OCI-LY3 (cell line): ENCODE measurements around the gene AHDC1.

Source experiments
- H2AFZ ChIP-seq: fragments of 200-600, 300-600 bp; shearing (Covaris generic); 2 replicates; pipeline ENCODE4 v1.6.0; 2014; ENCODE audit warnings: antibody characterized with exemption, low read depth, low read length
- H3K27ac ChIP-seq: fragments of 200-600, 300-600 bp; sonication (generic); 2 replicates; pipeline ENCODE4 v1.5.1; 2014; ENCODE audit warnings: mild to moderate bottlenecking, low read length, moderate library complexity, mixed read lengths
- H3K27me3 ChIP-seq: fragments of 200-600, 300-600 bp; sonication (generic); 2 replicates; pipeline ENCODE4 v1.6.1; 2014; ENCODE audit warnings: low read depth, low read length, mixed read lengths
- H3K36me3 ChIP-seq: fragments of 200-600, 300-600 bp; sonication (generic); replicated peaks from 2 replicates; pipeline ENCODE3; 2014; ENCODE audit warnings: low read depth, low read length, mixed read lengths
- H3K4me1 ChIP-seq: fragments of 300-600, 200-600 bp; sonication (generic); 2 replicates; pipeline ENCODE4 v1.6.1; 2014; ENCODE audit warnings: low read length, mixed read lengths
- H3K4me2 ChIP-seq: fragments of 200-600, 300-600 bp; sonication (generic); 2 replicates; pipeline ENCODE4 v1.6.1; 2014; ENCODE audit warnings: low read length, mixed read lengths
- H3K4me3 ChIP-seq: fragments of 300-600, 200-600 bp; sonication (generic); 2 replicates; pipeline ENCODE4 v1.5.1; 2014; ENCODE audit warnings: antibody characterized with exemption, mild to moderate bottlenecking, low read length, moderate library complexity
- H3K79me2 ChIP-seq: fragments of 300-600, 200-600 bp; shearing (Covaris generic); 2 replicates; pipeline ENCODE4 v1.6.1; 2014; ENCODE audit warnings: mild to moderate bottlenecking, low read length, mixed read lengths
- H3K9ac ChIP-seq: fragments of 300-600, 200-600 bp; shearing (Covaris generic); 2 replicates; pipeline ENCODE4 v1.6.0; 2014; ENCODE audit warnings: mild to moderate bottlenecking, low read length, moderate library complexity
- H3K9me3 ChIP-seq: fragments of 200-600, 300-600 bp; shearing (Covaris generic); 2 replicates; pipeline ENCODE4 v1.6.1; 2014; ENCODE audit warnings: low read length, mixed read lengths; ENCODE audit not compliant: insufficient read depth
- H4K20me1 ChIP-seq: fragments of 200-600, 300-600 bp; sonication (generic); 2 replicates; pipeline ENCODE4 v1.6.1; 2016; ENCODE audit warnings: low read length, mixed read lengths; ENCODE audit not compliant: insufficient read depth
- CTCF ChIP-seq: fragments of 200-600, 300-600 bp; sonication (generic); IDR thresholded peaks from 2 replicates; pipeline ENCODE4 v1.5.1; 2014; ENCODE audit warnings: antibody characterized with exemption, low read length, low read depth
- EZH2phosphoT487 ChIP-seq: fragments of 200-600 bp; shearing (Covaris generic); IDR thresholded peaks from 2 replicates; pipeline ENCODE4 v1.6.1; 2018; ENCODE audit warnings: antibody characterized with exemption, mixed run types, low read depth

The AHDC1 gene

DNA sequence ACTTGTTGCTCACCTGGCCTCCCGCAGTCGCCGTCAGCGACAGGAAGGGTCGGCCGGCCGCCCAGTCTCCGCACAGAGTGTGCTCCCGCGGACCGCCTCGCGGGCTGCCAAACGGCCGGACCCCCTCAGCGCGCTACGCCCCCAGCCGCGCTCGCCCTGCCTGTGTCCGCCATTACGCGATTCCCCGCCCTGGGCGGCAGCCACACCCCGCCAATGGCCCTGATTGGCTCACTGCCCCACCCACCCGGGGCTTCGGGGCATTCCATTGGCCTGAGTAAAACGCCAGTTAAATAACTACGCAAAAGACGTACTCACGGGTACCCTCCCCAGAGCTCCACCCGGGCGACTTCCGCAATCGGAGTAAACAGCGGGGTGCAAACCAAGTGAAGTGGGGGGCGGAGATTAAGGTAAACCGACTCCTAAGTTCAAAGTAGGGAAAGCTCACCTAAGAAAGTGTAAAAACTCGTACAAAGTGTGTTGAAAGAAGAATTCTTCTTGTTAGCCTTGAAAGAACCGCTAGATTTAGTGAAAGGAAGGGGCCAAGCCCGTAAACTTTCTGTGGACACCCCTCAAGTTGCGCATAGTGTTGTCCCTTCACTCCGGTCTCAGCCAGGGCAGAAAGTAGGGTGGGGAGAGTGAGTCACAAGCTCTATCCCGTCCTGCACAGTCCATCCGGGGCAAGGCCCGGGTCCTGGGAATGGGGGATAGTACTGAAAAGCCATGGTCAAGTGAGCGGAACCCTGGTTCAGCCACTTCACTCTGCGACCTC, 113.8 kb downstream of the AHDC1 start, which contains the start of gene WASF2:
Gene WASF2, minus strand, starts transcription at position 195 of the 769 bp plus-strand sequence. CDS start 61,277 bp downstream, outside the sequence.
- Histone ChIP-seq H2AFZ (0 out of 2 replicates have a peak within 1 kb of the TSS, but pooled peaks have one; percentile 31), H3K27me3 (no peaks in the 10 kb centered on the region), H3K4me2 (peak within 1 kb of the TSS; percentile 92), H3K9me3 (no peaks in the 10 kb centered on the region), H3K79me2 (peaks cover 37% of the 10 kb centered on the region), H3K27ac (peak within 1 kb of the TSS; percentile 74), H4K20me1 (peaks cover 19% of the 10 kb centered on the region; the same call in 1 of the 2 replicates), H3K4me3 (peak within 1 kb of the TSS; percentile 100), H3K36me3 (no peaks in the 10 kb centered on the region), H3K9ac (peak within 1 kb of the TSS; percentile 98), H3K4me1 (peaks cover 38% of the 10 kb centered on the region)
- TF ChIP-seq EZH2phosphoT487 (no peak), CTCF (no peak)

- Histone ChIP-seq H3K27ac (peak overlapping the region; percentile 71), H3K4me2 (peak overlapping the region; percentile 92), H3K4me3 (peak overlapping the region; percentile 100), H3K27me3 (no peaks in the 10 kb centered on the region), H3K79me2 (peaks cover 43% of the 10 kb centered on the region), H3K4me1 (peaks cover 38% of the 10 kb centered on the region), H3K9me3 (no peaks in the 10 kb centered on the region), H3K36me3 (no peaks in the 10 kb centered on the region), H4K20me1 (peaks cover 19% of the 10 kb centered on the region; the same call in 1 of the 2 replicates), H3K9ac (peak overlapping the region; percentile 98), H2AFZ (no peak overlapping the region)
- no peak for TF ChIP-seq EZH2phosphoT487
- TF ChIP-seq CTCF: no peak
Observed at GRCh38 chr1:27489501-27489972, 114.4 kb downstream of the AHDC1 start.

- H3K4me2 ChIP-seq: peak overlapping the region; percentile 92
- H3K9ac ChIP-seq: peak overlapping the region; percentile 98
- peaks cover 56% of the 10 kb centered on the region for H3K79me2 ChIP-seq
Observed at GRCh38 chr1:27487966-27488884, 115.7 kb downstream of the AHDC1 start.

More at GRCh38 chr1:27487966-27488884, 115.7 kb downstream of the AHDC1 start:
- Histone ChIP-seq H3K36me3 (no peaks in the 10 kb centered on the region), H2AFZ (no peak overlapping the region), H4K20me1 (peaks cover 27% of the 10 kb centered on the region; the same call in 1 of the 2 replicates), H3K27me3 (no peaks in the 10 kb centered on the region), H3K9me3 (no peaks in the 10 kb centered on the region), H3K4me3 (peak overlapping the region; percentile 100), H3K27ac (peak overlapping the region; percentile 71), H3K4me1 (peaks cover 43% of the 10 kb centered on the region)
- TF ChIP-seq EZH2phosphoT487 (no peak), CTCF (no peak)
